Activated naive CD4-positive, alpha-beta T cell treated with anti-CD3 and anti-CD28 coated beads, Interleukin-2, amount 10 ng/mL, durations not matched to agents 7 days and 5 days (primary cell): ENCODE data around the gene OR13G1.
"Not testable (repeated sequence)": the region's sequence is repeated elsewhere in the genome, so short reads cannot be mapped to it uniquely, and the experiment has no call there.

Experiments
- CTCF ChIA-PET: fragments of 350-600 bp; sonication (Branson Sonifier 250); formaldehyde crosslinking; loops from one replicate; lab custom pipeline; 2021; ENCODE audit warnings: antibody characterized with exemption; lab: Charles Lee
- DNase-seq: peaks from one replicate; pipeline ENCODE4 v3.0.0-alpha.2; 2020
- H3K27ac Mint-ChIP-seq: one replicate; pipeline ENCODE4 v1.8.0; 2021; ENCODE audit warnings: mild to moderate bottlenecking, moderate library complexity, mixed read lengths
- H3K27me3 Mint-ChIP-seq: one replicate; pipeline ENCODE4 v1.8.0; 2021; ENCODE audit warnings: mild to moderate bottlenecking, mixed read lengths
- H3K36me3 Mint-ChIP-seq: one replicate; pipeline ENCODE4 v1.8.0; 2021; ENCODE audit warnings: mixed read lengths
- H3K4me1 Mint-ChIP-seq: one replicate; pipeline ENCODE4 v1.8.0; 2021; ENCODE audit warnings: mixed read lengths
- H3K4me3 Mint-ChIP-seq: one replicate; pipeline ENCODE4 v1.8.0; 2021; ENCODE audit warnings: mild to moderate bottlenecking, moderate library complexity, mixed read lengths
- H3K9me3 Mint-ChIP-seq: one replicate; pipeline ENCODE4 v1.8.0; 2021; ENCODE audit warnings: mixed read lengths

Gene OR13G1, protein sequence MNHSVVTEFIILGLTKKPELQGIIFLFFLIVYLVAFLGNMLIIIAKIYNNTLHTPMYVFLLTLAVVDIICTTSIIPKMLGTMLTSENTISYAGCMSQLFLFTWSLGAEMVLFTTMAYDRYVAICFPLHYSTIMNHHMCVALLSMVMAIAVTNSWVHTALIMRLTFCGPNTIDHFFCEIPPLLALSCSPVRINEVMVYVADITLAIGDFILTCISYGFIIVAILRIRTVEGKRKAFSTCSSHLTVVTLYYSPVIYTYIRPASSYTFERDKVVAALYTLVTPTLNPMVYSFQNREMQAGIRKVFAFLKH

GRCh38 chr1:247679639-247680038 lies at the start of gene OR13G1:
TSS of gene OR13G1 (minus strand) at chr1:247679739. CDS start at chr1:247673041, 6,698 bp downstream.
- Mint-ChIP-seq H3K4me1 (no peaks in the 10 kb centered on the region), H3K9me3 (no peaks in the 10 kb centered on the region), H3K27ac (no peak within 1 kb of the TSS), H3K4me3 (no peak within 1 kb of the TSS), H3K27me3 (no peaks in the 10 kb centered on the region), H3K36me3 (no peaks in the 10 kb centered on the region)
- no peak for DNase-seq
- CTCF ChIA-PET = no interaction called here

DNA sequence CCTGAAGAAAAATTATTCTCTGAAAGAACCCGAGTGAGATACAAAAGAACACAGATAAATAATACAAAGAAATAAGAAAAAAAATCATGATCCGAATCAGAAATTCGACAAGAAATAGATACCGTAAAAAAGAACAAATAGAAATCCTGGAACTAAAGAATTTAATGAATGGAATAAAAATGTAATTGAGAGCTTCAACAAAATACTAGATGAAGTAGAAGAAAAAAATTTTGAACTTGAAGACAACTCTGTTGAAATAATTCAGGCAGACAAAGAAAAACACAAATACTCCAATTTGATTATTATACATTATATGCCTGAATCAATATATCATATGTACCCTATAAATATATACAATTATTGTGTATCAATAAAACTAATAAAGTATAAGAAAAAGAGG lies 41.7 kb upstream of the OR13G1 start:
- CTCF ChIA-PET = no interaction called here
- Mint-ChIP-seq H3K27me3 (no peaks in the 10 kb centered on the region), H3K4me3 (no peak overlapping the region)

DNA sequence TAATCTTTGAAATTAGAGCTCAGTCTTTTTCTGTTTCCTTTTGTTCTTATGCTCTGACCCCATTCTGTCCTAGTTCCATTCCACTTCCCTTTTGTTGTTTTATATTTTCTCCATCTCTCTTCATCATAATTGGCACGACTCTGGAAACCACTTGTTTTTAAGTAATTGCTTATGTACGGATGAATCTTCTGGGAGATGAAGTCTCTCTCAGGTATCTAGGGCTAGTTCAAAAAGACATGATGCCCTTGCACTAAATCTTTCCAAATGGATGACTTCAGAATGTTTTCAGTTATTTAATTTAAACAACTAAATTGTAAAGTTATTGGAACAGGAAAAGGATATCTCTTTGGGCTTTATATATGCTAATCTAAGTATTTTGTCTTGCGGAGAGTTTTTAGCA lies 37.0 kb upstream of the OR13G1 start, which contains the start of gene OR6F1:
Gene OR6F1 (minus strand): TSS at position 101 of the 400 bp plus-strand sequence. CDS start 3,891 bp downstream, outside the sequence.
- no peaks in the 10 kb centered on the region for H3K27me3 Mint-ChIP-seq
- no peak within 1 kb of the TSS for H3K4me3 Mint-ChIP-seq
- no peak for DNase-seq
- CTCF ChIA-PET = no interaction called here
- H3K4me1 Mint-ChIP-seq = no peaks in the 10 kb centered on the region
- peaks cover 4% of the 10 kb centered on the region for H3K9me3 Mint-ChIP-seq
- no peaks in the 10 kb centered on the region for H3K36me3 Mint-ChIP-seq
- H3K27ac Mint-ChIP-seq = no peak within 1 kb of the TSS

More for the DNA sequence above, 41.7 kb upstream of the OR13G1 start:
- no peaks in the 10 kb centered on the region for H3K4me1 Mint-ChIP-seq
- no peaks in the 10 kb centered on the region for H3K36me3 Mint-ChIP-seq
- H3K9me3 Mint-ChIP-seq = peaks cover 4% of the 10 kb centered on the region
- H3K27ac Mint-ChIP-seq = no peak overlapping the region
- no peak for DNase-seq

- Mint-ChIP-seq H3K4me1 (no peaks in the 10 kb centered on the region), H3K9me3 (peaks cover 3% of the 10 kb centered on the region), H3K27ac (no peak overlapping the region), H3K27me3 (no peaks in the 10 kb centered on the region), H3K4me3 (no peak overlapping the region), H3K36me3 (no peaks in the 10 kb centered on the region)
- CTCF ChIA-PET = no interaction called here
- DNase-seq = no peak
These were observed 34.2 kb upstream of the OR13G1 start for GRCh38 chr1:247713753-247714152.

DNA sequence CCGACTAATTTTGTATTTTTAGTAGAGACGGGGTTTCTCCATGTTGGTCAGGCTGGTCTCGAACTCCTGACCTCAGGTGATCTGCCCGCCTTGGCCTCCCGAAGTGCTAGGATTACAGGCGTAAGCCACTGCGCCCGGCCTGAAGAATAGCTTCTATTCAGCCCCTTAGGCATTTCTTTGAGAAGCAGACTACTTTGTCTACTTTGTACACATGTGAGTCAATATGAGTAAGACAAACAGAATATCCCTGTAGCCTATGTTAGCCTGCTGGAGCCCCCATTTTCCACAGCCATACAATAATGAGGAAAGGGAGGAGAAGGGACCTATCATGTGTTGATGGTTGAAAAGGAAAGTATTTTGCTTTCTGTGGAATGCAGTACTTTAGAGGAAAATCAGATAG lies 31.1 kb upstream of the OR13G1 start:
- H3K27ac Mint-ChIP-seq, H3K36me3 Mint-ChIP-seq, H3K4me1 Mint-ChIP-seq, H3K9me3 Mint-ChIP-seq, H3K27me3 Mint-ChIP-seq, CTCF ChIA-PET, DNase-seq, H3K4me3 Mint-ChIP-seq: not testable (repeated sequence)

- Mint-ChIP-seq H3K9me3 (peaks cover 2% of the 10 kb centered on the region), H3K36me3 (no peaks in the 10 kb centered on the region), H3K27ac (no peak overlapping the region), H3K4me1 (no peaks in the 10 kb centered on the region), H3K27me3 (no peaks in the 10 kb centered on the region), H3K4me3 (no peak overlapping the region)
- no peak for DNase-seq
- CTCF ChIA-PET = no interaction called here
These were observed 21.8 kb upstream of the OR13G1 start for GRCh38 chr1:247701338-247701737.

- Mint-ChIP-seq H3K4me3 (no peak overlapping the region), H3K9me3 (no peaks in the 10 kb centered on the region), H3K36me3 (no peaks in the 10 kb centered on the region), H3K4me1 (no peaks in the 10 kb centered on the region), H3K27me3 (no peaks in the 10 kb centered on the region), H3K27ac (no peak overlapping the region)
- CTCF ChIA-PET = interaction anchor here (0.6 to 1.0 kb wide), 2 partner anchors 21 to 411 kb away, joined by 3 read pairs; no protein-coding TSS in a partner anchor
- peak; percentile 58 for DNase-seq
These were observed 1.9 kb upstream of the OR13G1 start for GRCh38 chr1:247681288-247681897.

DNA sequence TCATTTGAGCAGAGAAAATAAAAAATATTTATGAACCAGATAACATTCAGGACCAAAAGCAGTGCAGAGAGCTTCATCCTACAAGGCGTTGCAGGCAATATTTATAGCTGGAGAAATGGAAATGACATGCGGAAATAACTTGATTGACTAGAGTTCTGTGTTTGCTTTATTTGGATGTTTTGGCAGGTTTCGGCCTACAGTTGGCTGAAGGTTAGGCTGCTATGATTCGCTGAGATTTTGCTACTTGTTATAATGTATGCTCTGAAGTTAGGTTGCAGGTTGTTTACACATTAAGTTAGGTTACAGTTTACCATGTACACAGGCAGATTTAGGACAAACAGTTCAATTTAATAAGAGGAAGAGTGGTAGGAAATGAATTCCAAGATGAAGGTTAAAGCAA lies 632 bp upstream of the OR13G1 start:
- CTCF ChIA-PET = no interaction called here
- no peaks in the 10 kb centered on the region for H3K9me3 Mint-ChIP-seq
- no peak overlapping the region for H3K4me3 Mint-ChIP-seq
- H3K27me3 Mint-ChIP-seq = no peaks in the 10 kb centered on the region
- no peaks in the 10 kb centered on the region for H3K36me3 Mint-ChIP-seq
- H3K27ac Mint-ChIP-seq = no peak overlapping the region
- no peaks in the 10 kb centered on the region for H3K4me1 Mint-ChIP-seq
- DNase-seq = no peak

GRCh38 chr1:247669225-247669624 lies 10.3 kb downstream of the OR13G1 start:
- Mint-ChIP-seq H3K27me3 (no peaks in the 10 kb centered on the region), H3K27ac (no peak overlapping the region), H3K4me1 (no peaks in the 10 kb centered on the region), H3K4me3 (no peak overlapping the region), H3K9me3 (no peaks in the 10 kb centered on the region), H3K36me3 (no peaks in the 10 kb centered on the region)
- no peak for DNase-seq
- CTCF ChIA-PET = no interaction called here

GRCh38 chr1:247656221-247656875 lies 23.2 kb downstream of the OR13G1 start:
- Mint-ChIP-seq H3K27me3 (no peaks in the 10 kb centered on the region), H3K4me1 (no peaks in the 10 kb centered on the region), H3K27ac (no peak overlapping the region), H3K4me3 (no peak overlapping the region), H3K36me3 (no peaks in the 10 kb centered on the region), H3K9me3 (peaks cover 2% of the 10 kb centered on the region)
- CTCF ChIA-PET = no interaction called here
- DNase-seq = no peak

- Mint-ChIP-seq H3K4me3 (no peak overlapping the region), H3K4me1 (no peaks in the 10 kb centered on the region), H3K36me3 (no peaks in the 10 kb centered on the region), H3K27me3 (no peaks in the 10 kb centered on the region), H3K9me3 (no peaks in the 10 kb centered on the region), H3K27ac (no peak overlapping the region)
- DNase-seq = no peak
- CTCF ChIA-PET = no interaction called here
These were observed 26.5 kb downstream of the OR13G1 start for GRCh38 chr1:247653040-247653439.

DNA sequence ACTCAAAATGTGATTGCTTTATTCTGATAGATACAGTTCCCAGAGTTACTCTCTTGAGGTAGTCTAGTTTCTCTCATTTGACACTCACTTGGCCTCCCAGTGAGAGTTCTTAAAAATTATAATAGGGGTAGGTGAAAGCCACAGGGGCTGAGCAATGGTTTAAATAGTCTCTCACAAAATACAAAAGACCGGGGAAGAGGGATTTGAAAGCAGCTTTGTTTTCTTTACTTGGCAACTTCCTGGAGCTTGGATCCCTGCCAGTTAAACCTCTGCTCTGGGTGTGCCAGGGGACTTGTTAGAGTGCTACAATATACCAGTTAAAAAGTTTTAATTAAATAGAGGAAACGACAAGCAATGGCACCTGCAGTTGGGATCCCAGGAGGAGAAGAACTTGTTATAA lies 31.7 kb downstream of the OR13G1 start:
- DNase-seq = no peak
- no peak overlapping the region for H3K4me3 Mint-ChIP-seq
- no peaks in the 10 kb centered on the region for H3K4me1 Mint-ChIP-seq
- H3K36me3 Mint-ChIP-seq = no peaks in the 10 kb centered on the region
- H3K9me3 Mint-ChIP-seq = no peaks in the 10 kb centered on the region
- no peaks in the 10 kb centered on the region for H3K27me3 Mint-ChIP-seq
- CTCF ChIA-PET = no interaction called here
- H3K27ac Mint-ChIP-seq = no peak overlapping the region

- no peak for DNase-seq
- no peaks in the 10 kb centered on the region for H3K27me3 Mint-ChIP-seq
- H3K4me1 Mint-ChIP-seq = no peaks in the 10 kb centered on the region
- no peak overlapping the region for H3K27ac Mint-ChIP-seq
- CTCF ChIA-PET = no interaction called here
- H3K36me3 Mint-ChIP-seq = no peaks in the 10 kb centered on the region
- H3K9me3 Mint-ChIP-seq = no peaks in the 10 kb centered on the region
- H3K4me3 Mint-ChIP-seq = no peak overlapping the region
These were observed 32.7 kb downstream of the OR13G1 start for GRCh38 chr1:247646867-247647266.

- Mint-ChIP-seq H3K4me1 (no peaks in the 10 kb centered on the region), H3K27ac (no peak overlapping the region), H3K4me3 (no peak overlapping the region), H3K27me3 (peaks cover 19% of the 10 kb centered on the region), H3K36me3 (no peaks in the 10 kb centered on the region), H3K9me3 (peaks cover 10% of the 10 kb centered on the region)
- CTCF ChIA-PET = no interaction called here
- no peak for DNase-seq
These were observed 36.8 kb downstream of the OR13G1 start for GRCh38 chr1:247642742-247643141.
